GM12872 (cell line): ENCODE data around the gene ZNF319.

ENCODE experiments used
- CTCF ChIP-seq: IDR thresholded peaks from 3 replicates; pipeline ENCODE4 v1.5.1; 2011; ENCODE audit warnings: low read depth, mild to moderate bottlenecking, low read length, moderate library complexity; ENCODE audit not compliant: insufficient read depth

The ZNF319 gene

DNA sequence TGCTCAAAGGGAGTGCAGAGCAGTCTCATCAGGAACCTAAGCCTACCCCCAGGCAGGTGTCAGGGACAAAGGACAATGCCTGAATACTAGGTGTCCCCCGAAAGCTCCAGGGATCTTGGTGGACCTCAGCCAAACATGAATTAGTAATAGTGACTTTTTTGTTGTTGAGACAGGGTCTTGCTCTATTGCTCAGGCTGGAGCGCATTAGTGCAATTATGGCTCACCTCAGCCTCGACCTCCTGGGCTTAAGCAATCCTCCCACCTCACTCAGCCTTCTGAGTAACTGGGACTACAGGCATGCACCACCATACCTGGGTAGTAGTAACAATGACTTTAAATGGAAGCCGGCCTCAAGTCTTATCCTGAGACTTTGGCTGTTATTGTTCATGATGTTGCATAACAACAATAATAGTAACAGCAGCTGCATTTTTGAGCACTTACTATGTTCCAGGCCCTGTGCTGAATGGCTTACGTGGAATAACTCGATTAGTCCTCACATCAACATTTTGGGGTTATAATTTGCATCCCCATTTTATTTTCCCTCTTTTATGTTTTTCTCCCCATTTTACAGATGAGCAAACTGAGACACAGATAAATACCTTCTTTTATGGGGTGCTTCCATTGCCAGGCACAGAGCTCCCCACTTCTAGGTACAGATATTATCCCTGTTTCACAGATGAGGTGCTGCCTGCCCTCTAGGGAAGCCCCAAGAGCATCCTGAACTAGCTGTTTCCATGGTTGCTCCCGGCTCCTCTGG lies 49.1 kb downstream of the ZNF319 start:
- TF ChIP-seq CTCF, result no peak

DNA sequence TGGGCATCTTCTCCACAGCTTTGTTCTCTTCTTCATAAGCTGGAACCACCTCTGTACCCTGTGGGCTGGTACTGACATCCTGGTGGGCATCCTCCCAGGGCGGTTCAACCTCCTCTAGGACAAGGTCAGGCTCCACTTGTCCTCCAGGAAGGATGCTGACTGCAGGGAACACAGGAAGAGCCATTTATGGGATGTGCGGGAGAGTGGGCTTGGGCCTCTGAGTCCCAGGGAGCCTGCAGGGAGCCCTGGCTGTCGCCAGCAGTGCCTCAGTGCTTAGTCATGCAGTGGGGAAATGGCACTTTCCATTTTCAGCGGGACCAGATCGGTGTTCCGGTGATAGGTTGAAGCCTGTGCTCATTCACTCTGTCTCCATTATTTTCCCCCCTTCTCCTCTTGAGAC lies 50.1 kb downstream of the ZNF319 start:
- TF ChIP-seq CTCF, result no peak

DNA sequence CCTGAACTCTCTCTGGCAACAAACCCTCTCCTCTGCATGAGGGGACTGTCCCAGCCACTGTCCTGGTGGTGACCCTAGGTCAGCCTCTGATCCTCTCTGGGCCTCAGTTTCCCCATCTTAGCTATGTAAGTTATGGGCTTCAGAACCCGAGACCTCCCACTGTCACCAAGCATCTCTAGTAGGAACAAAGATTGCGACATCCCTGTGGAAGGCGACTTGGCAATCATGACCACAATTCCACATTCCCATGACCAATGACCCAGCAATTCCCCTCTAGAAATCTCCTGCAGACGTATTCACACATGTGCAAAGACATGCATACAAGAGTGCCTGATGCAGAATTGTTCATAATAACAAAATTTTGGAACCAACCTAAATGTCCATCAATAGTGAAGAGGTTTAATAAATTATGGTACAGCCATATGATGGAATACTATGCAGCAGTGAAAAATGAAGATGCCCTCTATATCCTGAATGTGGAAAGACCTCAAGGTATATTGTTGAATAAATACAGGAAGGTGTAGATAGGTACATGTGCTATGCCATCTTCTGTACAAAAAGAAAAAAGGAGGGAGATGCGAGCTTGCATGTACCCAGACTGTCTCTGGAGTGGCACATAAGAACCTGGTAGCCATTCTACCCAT lies 50.8 kb downstream of the ZNF319 start:
- no peak for TF ChIP-seq CTCF

DNA sequence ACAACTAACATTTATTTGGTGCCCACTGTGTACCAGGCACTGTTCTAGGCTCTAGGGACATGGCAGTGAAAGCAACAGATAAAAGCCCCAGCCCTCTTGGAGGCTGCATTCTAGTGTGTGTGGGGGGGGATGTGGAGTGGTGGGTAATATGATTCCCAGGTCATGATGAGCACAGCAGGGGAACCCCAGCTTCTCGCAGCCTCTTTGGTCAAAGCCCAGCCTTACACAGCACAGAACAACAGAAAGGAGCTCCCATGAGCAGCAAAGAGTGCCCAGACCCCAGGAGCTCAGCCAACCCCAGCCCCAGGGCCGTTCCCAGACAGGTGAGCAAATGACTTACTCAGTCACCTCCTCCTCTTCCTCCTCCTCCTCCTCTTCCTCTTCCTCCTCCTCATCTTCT lies 51.5 kb downstream of the ZNF319 start:
- TF ChIP-seq CTCF, result no peak

DNA sequence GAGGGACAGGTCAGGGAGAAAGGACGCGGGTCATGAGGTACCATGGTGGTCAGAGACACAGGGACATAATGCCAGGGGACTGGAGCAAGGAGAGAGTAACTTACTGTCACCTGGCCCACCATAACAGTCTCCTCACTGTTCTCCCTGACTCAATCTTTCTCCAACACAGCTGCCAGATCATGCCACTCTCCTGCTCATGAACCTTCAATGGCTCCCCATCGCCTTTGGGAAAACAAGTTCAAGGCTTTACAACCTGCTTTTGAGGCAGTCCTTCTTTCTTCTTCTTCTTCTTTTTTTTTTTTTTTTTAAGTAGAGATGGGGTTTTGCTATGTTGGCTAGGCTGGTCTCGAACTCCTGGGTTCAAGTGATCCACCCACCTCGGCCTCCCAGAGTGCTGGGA lies 52.4 kb downstream of the ZNF319 start:
- no peak for TF ChIP-seq CTCF

- no peak for TF ChIP-seq CTCF
Measured at GRCh38 chr16:57947261-57947660, 53.2 kb downstream of the ZNF319 start.

DNA sequence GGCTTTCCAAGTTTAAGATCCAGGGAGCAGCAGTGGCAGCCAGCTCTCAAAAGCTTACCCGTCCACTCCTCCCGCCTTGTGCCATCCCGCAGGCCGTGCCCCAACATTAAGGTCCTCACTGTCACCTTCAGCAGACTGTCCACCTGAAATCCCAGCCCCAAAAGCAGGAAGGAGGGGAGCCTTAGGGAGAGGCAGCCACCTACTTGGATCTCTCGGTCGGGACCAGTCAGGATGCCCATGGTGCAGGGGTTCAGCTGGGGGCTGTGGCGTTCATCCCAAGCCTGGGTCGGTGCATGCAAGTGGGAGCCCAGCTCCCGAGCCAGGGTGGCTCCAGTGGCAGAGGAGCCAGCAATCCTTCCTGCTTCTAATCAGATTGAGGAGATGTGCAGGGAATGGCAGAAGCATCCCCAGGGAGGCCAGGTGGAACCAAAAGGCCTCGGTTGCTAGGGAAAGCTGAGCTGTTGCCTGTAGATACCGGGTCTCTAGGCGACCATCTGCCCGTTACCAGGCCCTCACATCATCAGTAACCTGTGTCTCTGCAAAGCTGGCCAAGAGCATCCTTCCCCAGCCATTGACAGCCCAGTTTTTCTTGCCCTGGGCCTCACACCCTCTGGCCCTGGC lies 54.2 kb downstream of the ZNF319 start:
- no peak for TF ChIP-seq CTCF
